PFSK-1 (cell line): ENCODE data around the gene B3GALT2. TPM values are rescaled to one million over a fixed set of nuclear protein-coding genes. Genes with fewer than 3 reads are reported as not detected.

Experiments
- FOXP2 ChIP-seq: optimal IDR thresholded peaks from 2 replicates; pipeline ENCODE3; 2011; ENCODE audit warnings: borderline replicate concordance, control low read depth, inconsistent platforms; ENCODE audit not compliant: insufficient read depth; ENCODE audit errors: extremely low read length, extremely low read depth
- POLR2AphosphoS5 ChIP-seq: IDR thresholded peaks from 2 replicates; pipeline ENCODE4 v1.6.1; 2012; ENCODE audit warnings: low read depth, mild to moderate bottlenecking, control low read depth, low read length, moderate library complexity
- REST ChIP-seq, 2 experiments: IDR thresholded peaks; 2 replicates each; pipeline versions ENCODE4 v1.6.1 to v1.8.0; 2011 to 2012; ENCODE audit warnings: low read depth in 2 of 2, low read length in 2 of 2, control low read depth in 1 of 2, inconsistent platforms in 1 of 2, mild to moderate bottlenecking in 1 of 2, moderate library complexity in 1 of 2; ENCODE audit not compliant: insufficient read depth in 1 of 2
- SIN3A ChIP-seq: IDR thresholded peaks from 2 replicates; pipeline ENCODE4 v1.6.1; 2012; ENCODE audit warnings: mild to moderate bottlenecking, low read length, moderate library complexity, borderline replicate concordance; ENCODE audit not compliant: insufficient read depth
- TAF1 ChIP-seq: IDR thresholded peaks from 2 replicates; pipeline ENCODE4 v1.6.1; 2012; ENCODE audit warnings: low read length, control low read depth, borderline replicate concordance; ENCODE audit not compliant: insufficient read depth
- polyA plus RNA-seq: library from polyadenylated mRNA; unstranded; fragments of >200 nt; gene quantifications from one replicate; pipeline ENCODE4 v1.2.1, GENCODE V29; 2012; ENCODE audit warnings: low read depth, missing spikeins; ENCODE audit not compliant: insufficient read length

B3GALT2 gene
- polyA plus RNA-seq: not detected

GRCh38 chr1:193185901-193186731 lies at the start of gene B3GALT2:
Gene B3GALT2, minus strand, starts transcription at chr1:193186613. Its CDS starts 5,051 bp downstream, at chr1:193181562.
- TF ChIP-seq SIN3A (no peak), TAF1 (no peak), POLR2AphosphoS5 (no peak), REST (IDR thresholded peaks at IDR 0.05; ENCODE audit: insufficient read depth in 1 of 2, low read depth in 2 of 2, low read length in 2 of 2) (no peak), FOXP2 (no peak)

- TF ChIP-seq SIN3A: no peak
Measured at GRCh38 chr1:193234530-193234929, 48.1 kb upstream of the B3GALT2 start.

GRCh38 chr1:193229136-193229535 lies 42.7 kb upstream of the B3GALT2 start:
- TF ChIP-seq REST (IDR thresholded peaks at IDR 0.05; ENCODE audit: insufficient read depth in 1 of 2, low read depth in 2 of 2, low read length in 2 of 2): no peak
- no peak for TF ChIP-seq TAF1
- TF ChIP-seq SIN3A: no peak
- no peak for TF ChIP-seq POLR2AphosphoS5
- no peak for TF ChIP-seq FOXP2

GRCh38 chr1:193222056-193222615 lies 35.7 kb upstream of the B3GALT2 start:
- TF ChIP-seq POLR2AphosphoS5: no peak
- no peak for TF ChIP-seq REST (IDR thresholded peaks at IDR 0.05; ENCODE audit: insufficient read depth in 1 of 2, low read depth in 2 of 2, low read length in 2 of 2)
- no peak for TF ChIP-seq SIN3A
- no peak for TF ChIP-seq TAF1
- TF ChIP-seq FOXP2: no peak

GRCh38 chr1:193221651-193222050 lies 35.2 kb upstream of the B3GALT2 start:
- TF ChIP-seq SIN3A (no peak), FOXP2 (no peak), POLR2AphosphoS5 (no peak), REST (IDR thresholded peaks at IDR 0.05; ENCODE audit: insufficient read depth in 1 of 2, low read depth in 2 of 2, low read length in 2 of 2) (no peak)
